NOMO-1 treated with DMSO at 0.1 percent for 48 hours (cell line): ENCODE measurements around the gene DNAJC11.
"Not testable (repeated sequence)": the region's sequence is repeated elsewhere in the genome, so short reads cannot be mapped to it uniquely, and the experiment has no call there.

Experiments used
- DNase-seq: peaks from one replicate; lab custom pipeline; 2025; ENCODE audit not compliant: unreplicated experiment; lab: John Stamatoyannopoulos, UW

Gene DNAJC11

DNA sequence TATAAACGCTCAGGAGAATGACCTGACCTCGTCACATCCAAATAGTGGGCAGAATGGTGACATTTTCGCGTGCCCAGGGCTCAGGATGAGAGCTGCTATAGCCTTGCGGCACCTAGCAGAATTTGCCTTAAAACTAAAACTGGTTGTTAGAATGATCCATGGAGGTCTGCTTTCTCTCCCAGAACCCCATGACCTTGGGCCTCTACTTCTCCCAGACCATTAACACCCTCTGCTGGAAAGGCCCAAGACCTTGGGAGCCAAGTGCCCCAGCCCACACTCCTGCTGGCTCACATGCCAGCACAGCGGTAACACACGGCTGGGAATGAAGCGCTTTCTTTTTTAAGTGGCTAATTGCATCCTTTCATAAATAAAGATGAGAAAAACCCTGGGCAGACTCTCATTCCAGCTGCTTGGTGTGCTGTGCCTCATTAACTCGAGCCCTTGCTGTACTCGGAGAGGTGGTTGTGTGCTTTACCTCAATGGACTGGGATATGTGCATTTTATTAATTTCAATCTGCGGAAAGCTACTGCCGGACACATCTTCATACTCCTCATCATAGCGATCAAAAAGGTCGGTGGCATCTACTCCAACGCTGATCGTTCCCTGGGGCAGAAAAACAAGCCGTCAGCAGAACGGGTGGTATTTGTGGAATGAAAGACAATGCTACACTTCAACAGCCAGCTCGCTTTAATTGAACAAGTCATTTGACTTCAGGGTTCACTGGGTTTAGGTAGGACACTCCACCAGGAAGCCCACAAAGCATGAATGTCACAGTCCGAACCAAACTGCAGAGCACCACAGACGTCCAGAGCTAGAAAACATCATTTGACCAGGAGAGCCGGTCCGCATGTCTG, 48.0 kb downstream of the DNAJC11 start:
- DNase-seq, result no peak

DNA sequence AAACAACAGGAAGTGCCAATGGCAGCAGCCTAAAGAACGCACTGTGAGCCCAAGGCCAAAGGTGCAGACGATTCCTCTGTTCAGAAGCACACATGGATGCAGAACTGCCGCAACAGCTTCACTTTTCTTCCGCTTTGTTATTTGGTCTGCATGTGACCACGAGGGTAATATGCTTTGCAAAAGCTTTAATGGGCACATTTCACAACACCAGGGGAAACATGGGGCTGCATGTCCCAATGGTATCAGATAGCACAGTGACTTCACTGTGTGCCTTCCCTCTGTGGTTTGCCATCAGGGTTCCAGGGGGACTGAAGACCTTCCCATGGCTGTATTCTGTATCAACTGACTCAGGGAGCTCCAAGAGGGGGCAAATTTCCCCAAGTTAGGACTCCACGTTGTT, 48.6 kb downstream of the DNAJC11 start:
- peak; percentile 30 for DNase-seq

DNA sequence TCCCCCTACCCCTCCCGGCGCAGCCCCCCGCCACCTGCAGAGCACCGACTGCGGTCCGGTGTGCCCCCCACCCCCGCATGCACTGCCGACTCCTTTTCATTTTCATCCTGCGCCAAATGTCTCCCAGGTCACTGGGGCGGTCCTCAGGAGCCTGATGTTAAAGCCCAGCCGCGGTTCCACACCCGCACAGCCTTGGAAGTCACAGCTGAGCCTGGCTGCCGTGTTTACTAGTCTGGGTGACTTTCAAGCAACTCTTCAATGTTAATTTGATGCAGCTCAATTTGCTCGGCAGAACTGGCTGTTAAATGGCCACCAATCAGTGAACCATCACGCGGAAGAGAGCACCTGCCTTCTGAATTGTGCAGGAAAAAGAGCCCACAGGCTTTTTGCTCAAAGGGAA, 49.7 kb downstream of the DNAJC11 start:
- DNase-seq, result no peak

DNA sequence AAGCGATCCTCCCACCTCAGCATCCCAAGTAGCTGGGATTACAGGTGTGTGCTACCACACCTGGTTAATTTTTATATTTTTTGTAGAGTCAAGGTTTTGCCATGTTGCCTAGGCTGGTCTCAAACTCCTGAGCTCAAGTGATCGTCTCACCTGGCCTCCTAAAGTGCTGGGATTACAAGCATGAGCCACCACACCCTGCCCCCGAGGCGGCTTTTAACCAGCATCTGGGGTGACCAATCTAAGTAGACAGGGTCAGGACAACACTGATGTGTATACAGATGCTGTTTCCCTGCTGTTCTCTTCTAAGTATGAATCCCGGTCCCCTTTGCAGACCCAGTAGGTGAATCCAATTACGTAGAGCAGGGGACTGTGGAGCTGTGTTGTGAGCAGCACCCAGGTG, 53.1 kb downstream of the DNAJC11 start:
- DNase-seq, result no peak

DNA sequence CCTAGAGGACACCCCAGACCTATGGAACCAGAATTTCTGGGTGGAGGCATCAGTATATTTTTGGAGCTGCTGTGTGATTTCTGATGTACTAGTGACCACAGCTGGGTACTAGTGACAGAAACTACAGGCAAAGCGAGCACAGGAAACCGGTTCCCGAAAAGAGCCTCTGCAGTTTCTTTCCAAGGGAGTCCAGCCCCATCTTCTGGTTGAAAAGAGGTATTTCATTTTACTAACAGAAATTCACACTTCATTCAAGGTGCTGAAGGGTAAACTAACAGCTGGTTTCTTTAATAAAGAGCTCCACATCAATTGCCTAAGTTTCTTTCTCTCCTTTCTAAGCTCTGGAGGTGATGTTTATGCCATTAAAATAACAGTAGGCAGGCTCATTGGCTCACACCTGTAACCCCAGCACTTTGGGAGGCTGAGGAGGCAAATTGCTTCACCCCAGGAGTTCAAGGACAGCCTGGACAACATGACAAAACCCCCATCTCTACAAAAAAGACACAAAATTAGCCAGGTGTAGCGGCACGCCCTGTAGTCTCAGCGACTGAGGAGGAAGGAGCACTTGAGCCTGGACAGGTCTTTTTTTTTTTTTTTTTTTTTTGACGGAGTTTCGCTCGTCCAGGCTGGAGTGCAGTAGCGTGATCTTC, 55.0 kb downstream of the DNAJC11 start:
- peak; percentile 34 for DNase-seq

DNA sequence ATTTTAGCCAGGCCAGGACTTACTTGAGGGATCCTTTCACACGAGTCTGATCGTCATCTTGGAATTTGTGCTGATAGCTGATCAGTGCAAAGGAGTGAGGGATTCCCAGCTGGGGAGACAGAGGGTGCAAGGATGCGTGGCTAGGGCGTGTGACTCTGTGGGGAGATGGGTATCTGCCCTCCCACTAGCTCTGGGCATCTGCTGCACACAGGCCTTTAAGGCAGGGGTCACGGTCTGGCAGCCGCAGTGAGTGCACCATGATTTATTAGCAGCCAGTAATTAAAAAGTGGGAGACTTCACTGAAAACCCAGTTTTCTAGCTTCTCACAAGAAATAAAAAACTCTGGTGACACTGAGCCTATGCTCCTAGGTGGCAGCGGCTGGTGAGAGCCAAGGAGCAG, 56.6 kb downstream of the DNAJC11 start:
- DNase-seq, result no peak

DNA sequence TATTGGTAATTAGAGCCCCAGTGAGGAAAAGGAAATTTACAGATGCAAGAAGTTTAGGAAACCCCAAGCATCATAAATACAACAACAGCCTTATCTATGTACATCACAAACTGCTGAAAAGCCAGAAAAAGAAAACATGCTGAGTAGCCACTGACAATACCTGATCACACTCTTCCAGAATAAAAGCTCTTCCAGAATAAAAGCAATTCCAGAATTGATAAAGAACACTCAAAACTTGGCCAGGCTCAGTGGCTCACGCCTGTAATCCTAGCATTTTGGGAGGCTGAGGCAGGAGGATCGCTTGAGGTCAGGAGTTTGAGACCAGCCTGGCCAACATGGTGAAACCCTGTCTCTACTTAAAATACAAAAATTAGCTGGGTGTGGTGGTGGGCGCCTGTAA, 60.7 kb downstream of the DNAJC11 start:
- not testable (repeated sequence) for DNase-seq

DNA sequence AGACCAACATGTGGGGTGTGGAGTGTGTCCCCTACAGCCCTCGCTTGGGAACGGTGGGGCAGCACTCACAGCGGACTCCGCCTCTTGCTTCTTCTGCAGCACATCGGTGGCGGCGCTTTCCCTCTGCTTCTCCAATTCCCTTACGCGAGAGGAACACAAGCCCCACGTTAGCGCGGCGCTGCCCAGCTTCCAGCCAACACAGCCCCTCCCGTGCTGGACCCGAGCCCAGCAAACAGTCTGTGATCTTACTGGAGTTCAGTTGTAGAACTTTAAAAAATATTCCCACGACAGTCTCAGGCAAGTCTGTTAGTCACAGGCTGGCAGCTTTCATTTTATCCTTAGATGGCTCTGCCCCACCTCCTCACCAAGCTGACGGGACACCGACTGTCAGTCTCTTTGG, 63.4 kb downstream of the DNAJC11 start:
- DNase-seq, result no peak

DNA sequence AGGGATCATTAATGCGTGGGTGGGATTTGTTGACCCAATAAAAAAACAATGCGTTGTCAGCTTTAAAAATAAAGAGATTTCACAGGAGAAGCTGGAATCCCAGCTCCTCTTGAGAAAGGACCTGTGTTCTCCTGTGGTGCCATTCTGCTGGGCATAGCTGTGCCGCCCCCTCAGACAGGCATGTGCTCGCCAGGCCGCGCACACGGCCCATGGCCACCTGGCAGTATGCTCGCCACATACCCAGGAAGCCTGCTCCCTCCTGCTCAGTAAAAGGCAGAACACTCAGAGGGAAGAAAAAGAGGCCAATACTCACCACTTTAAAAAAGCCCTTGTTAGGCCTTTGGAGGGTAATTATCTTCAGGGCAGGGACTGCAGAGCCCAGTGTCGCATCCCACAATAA, 63.8 kb downstream of the DNAJC11 start:
- DNase-seq, result no peak

DNA sequence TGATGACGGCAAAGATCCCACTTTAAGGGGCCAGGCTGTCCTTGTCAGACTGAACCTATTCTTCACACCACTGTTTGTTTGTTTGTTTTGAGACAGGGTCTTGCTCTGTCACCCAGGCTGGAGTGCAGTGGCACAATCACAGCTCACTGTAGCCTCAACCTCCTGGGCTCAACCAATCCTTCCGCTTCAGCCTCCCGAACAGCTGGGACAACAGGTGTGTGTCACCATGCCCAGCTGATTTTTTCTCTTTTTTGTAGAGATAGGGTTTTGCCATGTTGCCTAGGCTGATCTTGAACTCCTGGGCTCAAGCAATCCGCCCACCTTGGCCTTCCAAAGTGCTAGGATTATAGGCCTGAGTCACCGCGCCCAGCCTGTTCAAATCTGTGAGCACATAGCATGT, 64.8 kb downstream of the DNAJC11 start:
- DNase-seq, result not testable (repeated sequence)

DNA sequence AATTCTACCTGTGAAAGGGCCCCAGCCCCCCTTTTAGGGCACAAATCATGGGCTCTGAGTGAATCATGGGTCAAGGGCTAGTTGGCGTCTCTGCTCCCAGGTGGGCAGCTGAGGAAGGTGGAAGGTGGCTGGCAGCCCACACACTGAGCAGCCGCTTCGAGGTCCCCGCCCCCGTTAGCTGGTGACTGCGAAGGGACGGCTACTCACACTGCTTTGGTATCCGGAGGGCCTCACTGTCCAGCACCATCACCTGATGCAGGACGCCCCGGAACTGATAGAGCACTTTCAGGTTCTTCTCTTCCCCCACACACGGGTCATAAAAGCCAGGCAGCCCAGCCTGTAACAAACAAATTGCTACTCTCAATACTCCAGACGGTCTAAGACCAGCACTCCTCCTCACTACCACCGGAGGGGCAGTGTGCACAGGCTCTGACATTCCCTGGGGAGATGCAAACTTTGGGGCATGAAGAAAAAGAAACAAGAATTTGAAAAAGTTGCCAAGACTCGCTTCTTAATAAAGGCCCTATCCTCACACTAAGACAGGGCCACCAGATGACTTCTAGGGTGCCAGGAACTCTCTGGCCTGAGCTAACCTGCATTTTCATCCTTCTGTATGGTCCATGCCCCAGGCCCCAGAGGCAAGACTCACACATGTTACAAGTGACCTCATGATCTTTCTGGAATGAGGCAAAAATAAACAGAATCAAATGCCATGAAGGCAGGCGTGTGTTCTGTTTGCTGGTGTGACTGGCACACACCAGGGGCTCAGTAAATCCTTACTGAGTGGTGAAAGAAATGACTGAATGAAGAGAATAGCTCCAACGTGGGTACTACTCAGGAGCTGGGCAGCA, 65.5 kb downstream of the DNAJC11 start:
- DNase-seq, result no peak

DNA sequence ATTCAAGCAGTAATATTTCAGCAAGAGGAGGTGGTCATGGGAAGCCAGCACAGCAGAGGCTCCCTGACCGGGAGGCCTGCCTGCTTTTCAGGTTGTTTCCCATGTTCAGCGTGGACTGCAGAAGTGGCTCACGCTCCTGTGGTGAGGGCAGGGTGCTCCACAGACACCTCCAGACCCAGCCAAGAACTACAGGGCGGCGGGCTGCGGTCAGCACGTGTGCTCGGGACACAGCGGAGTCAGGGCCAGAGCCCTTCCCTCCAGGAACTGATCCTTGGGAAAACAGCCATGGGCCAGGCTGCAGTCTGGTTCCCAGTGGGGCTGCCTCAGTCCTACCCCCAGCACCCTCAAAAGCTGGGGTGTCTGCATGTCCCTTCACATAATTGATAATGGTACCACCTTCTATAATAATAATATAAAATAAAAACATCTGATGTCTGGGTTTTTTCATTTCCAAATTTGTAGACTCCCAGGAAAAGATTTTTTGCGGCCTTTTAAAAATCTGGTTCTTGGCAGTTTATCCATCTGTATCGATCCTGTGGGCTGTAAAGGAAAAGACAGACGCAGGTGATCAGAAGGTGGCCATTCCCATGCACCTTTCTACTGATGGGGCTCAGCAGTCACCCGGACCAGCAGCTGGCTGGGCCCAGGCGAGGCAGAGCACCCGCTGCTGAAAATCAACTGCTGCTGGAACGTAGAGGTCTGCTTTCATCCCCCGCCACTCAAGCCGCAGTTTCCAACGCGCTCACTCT, 66.3 kb downstream of the DNAJC11 start:
- no peak for DNase-seq

DNA sequence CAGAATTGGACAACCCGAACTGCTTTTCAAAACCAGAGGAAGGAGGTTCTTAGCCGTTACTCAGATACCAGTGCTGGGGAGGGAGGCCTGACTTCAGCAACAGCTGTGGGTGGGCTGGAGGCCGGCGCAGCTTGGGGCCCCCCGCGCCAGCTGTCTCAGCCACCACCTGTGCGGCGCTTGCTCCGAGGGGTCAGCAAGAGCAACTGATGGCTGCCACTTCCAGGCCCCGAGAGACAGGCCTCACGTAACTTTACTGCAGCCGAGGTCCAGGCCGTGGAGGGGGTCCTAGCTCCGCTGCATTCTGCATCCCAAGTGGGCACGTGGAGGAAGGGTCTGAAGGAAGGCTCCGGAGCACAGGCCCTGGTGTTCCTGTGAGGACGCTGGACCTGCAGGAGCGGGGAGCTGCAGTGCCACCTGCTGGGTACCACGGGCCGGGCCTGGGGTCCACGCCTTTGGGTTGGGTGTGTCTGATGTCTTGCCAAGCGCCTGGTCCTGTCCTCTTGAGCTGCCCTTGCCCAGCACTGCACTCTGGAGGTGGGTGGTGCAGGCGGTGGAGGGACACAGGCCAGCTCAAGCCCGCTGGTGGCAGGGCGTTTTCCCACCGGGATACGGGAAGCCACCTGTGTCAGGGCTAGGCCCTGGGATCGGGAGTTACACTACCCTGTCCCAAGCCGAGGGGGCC, 67.1 kb downstream of the DNAJC11 start:
- peak; percentile 8 for DNase-seq

DNA sequence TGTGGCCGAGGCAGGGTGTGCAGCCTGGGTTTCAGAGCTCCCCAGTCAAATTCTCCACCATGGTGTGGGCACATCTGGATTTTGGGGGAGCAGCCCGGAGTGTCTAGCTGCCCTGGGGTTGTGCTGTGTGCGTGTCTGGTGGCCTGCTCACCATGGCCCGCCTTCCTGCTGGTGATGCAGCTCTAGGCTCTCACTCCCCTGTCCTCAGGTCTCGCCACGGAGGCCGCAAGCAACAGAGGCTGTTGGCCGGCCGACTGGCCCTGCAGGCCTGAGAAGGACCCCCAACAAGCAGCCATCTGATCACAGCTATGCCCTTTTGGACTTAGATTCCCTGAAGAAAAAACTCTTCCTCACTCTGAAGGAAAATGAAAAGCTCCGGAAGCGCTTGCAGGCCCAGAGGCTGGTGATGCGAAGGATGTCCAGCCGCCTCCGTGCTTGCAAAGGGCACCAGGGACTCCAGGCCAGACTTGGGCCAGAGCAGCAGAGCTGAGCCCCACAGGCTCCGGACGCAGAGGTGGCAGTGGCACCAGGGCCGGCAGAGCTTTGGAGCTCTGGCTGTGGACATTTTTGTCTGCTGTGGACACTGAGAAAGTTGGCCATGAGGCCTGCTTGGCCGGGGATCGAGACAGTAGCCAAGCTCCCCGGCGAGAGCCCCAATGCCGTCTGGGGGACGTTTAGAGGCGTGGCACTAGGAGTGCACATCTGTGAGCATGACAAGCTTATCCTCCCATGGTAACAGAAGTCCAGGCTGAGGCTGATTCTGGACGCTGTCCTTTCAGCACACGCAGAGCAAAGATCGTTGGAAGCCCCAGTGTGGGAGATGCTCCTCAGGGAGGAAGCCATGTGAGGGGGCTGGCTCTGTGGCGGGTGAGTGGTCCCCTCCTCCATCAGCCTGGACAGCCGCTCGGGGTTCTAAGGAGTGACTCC, 68.8 kb downstream of the DNAJC11 start:
- no peak for DNase-seq

DNA sequence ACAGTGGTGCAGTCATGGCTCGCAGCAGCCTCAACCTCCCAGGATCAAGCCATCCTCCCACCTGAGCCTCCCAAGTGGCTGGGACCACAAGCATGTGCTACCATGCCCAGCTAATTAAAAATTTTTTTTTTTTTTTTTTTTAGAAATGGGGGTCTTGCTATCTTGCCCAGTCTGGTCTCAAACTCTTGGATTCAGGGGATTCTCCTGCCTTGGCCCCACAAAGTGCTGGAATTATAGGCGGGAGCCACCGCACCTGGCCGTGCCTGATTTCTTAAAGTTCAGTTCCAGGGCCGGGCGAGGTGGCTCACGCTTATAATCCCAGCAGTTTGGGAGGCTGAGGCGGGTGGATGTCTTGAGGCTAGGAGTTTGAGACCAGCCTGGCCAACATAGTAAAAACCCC, 70.6 kb downstream of the DNAJC11 start:
- no peak for DNase-seq

DNA sequence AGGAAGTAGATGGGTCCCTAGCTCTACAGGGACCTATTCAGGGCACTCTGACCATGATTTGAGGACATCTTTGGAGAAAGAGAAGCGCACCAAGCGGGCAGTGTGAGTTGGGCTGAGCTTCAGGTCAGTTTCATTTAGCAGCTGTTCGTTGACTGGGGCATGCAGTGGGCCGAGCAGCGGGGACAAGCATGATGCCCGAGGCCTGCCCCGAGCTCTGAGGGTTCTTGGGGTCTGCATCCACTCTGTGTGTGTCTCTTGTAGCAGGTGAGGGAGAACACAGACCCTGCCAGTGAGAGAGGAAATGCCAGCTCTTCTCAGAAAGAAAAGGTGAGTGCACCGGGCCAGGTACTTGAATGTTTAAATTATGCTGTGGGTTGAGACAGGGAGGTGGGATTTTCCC, 71.6 kb downstream of the DNAJC11 start:
- DNase-seq, result no peak

DNA sequence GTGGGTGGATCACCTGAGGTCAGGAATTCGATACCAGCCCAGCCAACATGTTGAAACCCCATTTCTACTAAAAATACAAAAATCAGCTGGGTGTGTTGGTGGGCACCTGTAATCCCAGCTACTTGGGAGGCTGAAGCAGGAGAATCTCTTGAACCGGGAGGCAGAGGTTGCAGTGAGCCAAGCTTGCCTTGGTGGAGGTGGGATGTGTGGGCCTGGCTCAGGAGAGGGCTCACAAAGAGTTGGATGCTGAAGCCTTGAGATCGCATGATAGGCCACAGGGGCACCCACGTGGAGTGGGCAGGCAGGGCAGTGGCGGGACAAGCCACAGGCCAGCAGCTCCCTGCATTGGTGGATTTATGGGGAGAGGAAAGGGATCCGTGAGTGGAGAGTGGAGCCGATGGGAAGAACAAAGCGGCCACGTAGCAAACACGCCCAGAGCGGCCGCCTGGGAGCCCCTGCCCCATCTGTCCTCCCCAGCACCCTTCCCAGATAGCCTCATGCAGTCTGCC, 72.6 kb downstream of the DNAJC11 start:
- no peak for DNase-seq

DNA sequence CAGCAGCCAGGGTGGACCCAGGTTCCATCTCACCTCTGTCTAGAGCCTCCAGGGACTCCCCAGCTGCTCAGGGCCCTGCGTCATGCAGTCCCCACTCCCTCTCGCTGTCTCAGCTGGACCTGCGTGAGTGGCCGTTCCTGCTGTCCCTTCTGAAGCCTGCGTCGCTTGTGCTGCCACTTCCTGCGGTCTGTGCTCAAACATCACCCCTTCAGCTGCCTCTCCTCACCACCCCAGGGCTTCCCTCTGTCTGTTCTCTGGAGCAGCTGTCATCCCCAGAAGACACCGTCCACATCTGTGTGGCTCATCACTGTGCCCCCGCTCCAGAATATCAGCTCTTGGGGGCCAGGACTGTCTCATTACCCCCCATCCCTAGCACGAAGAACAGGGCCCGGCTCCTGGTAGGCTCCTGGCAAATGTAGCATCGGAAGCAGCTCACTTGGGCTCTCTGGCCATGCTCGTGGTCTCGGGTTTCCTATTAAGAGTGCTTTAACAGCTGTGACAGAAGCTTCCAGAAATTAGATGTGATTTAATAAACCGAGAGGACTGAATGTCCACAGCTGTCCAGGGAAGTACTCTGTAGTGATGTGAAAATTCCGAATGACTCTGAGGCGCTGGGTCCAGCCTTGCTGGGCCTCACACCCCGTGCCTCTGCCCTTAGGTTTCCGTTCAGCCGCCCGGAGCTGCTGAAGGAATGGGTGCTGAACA, 73.6 kb downstream of the DNAJC11 start:
- DNase-seq, result no peak

DNA sequence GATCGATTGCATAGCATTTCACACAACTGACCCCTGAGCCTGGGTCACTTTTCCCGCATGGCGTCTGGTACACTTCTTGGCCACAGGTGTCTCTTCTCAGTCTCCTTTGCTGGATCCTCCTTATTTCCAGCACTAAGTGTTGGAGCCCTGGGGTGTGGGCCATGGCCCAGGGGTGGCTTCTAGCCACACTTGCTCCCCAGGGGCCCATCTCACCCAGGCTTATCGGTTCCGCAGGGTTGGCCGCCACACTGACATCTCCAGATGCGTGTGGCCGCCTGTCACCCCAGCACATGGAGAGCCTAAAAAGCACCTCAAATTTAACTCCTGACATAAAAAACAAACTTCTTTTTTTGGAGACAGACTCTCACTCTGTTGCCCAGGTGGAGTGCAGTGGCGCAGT, 74.6 kb downstream of the DNAJC11 start:
- no peak for DNase-seq
